ENCODE results near the gene KAT6B. TPM values are rescaled to one million over a fixed set of nuclear protein-coding genes. Genes with fewer than 3 reads are reported as not detected.
A peak's percentile ranks its signal among the peaks of the same experiment; 100 is the strongest.

KAT6B gene
- total and polyA plus RNA-seq, 7 donors = 5.8 to 77.0 (median 49.9) TPM

GRCh38 chr10:75010373-75010772 is 184.0 kb downstream of the KAT6B start:
- 93 to 96% methylated on average over 1 of the region's 1 CpG for WGBS, 2 donors
- intact Hi-C loops (cut with DNase I) = no loop called here
- no peaks in the 10 kb centered on the region for H3K9me3 ChIP-seq
- no peak for DNase-seq
- TF ChIP-seq POLR2AphosphoS5 (IDR thresholded peaks at IDR 0.05) (no peak), EP300 (IDR thresholded peaks at IDR 0.05) (no peak)
- H3K4me1 ChIP-seq = peaks cover 0 to 15% (median 4%) of the 10 kb centered on the region in 4 donors
- no peak overlapping the region for H3K27ac ChIP-seq
- H3K27me3 ChIP-seq = no peaks in the 10 kb centered on the region
- no peak overlapping the region for H3K4me3 ChIP-seq
- peaks cover 0 to 10% (median 0%) of the 10 kb centered on the region in 4 donors for H3K36me3 ChIP-seq

DNA sequence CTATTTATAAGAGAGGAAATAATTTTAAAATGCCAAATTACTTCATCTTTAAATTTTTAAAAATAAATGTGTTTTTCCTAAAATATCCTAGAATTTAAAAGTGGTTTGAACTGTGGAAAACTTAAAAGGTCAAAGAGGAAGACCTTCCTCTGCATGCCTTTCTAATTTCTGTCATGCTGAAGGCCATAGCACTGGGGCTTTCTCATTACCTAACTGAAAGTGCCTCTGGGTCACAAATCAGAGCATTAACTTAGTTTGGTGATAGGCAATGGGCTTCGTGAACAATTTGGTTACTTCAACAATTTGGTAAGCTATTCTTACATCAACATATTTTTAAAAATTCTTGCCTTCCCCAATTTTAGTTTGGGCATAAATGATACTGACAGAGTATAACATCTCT is 184.8 kb downstream of the KAT6B start:
- no peak for DNase-seq
- peaks cover 0 to 23% (median 12%) of the 10 kb centered on the region in 4 donors for H3K4me1 ChIP-seq
- no peak overlapping the region for H3K4me3 ChIP-seq
- intact Hi-C loops (cut with DNase I) = no loop called here
- no peaks in the 10 kb centered on the region for H3K27me3 ChIP-seq
- no peak overlapping the region for H3K27ac ChIP-seq
- TF ChIP-seq POLR2A (IDR thresholded peaks at IDR 0.05) (no peak), POLR2AphosphoS5 (IDR thresholded peaks at IDR 0.05) (no peak), CTCF (IDR thresholded peaks at IDR 0.05) (no peak), EP300 (IDR thresholded peaks at IDR 0.05) (no peak)
- no peaks in the 10 kb centered on the region for H3K9me3 ChIP-seq
- WGBS, 2 donors = 82 to 94% methylated on average over 1 of the region's 1 CpG
- H3K36me3 ChIP-seq = peaks cover 0 to 10% (median 0%) of the 10 kb centered on the region in 4 donors

DNA sequence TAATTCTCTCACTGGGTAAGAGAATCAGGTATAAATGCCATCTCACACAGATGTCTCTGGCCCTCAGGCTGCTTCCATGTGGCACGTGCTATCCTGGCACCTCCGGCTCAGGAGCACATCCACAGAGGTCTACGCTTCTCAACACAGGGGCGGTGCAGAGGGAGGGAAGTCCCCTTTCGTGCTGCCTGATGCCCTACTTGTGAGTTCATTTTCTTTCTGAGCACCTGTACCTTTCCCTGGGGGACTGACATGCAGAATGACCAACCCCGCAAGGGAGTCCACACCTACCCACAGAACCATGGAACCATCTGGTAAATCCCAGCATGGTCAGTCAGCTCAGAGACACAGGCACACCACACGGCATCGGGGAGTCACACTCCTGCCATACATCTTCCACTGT is 186.1 kb downstream of the KAT6B start:
- intact Hi-C loops (cut with DNase I) = no loop called here
- WGBS, 2 donors = 94 to 95% methylated on average over 8 of the region's 8 CpGs
- Histone ChIP-seq H3K4me1 (peaks cover 0 to 27% (median 15%) of the 10 kb centered on the region in 4 donors), H3K9me3 (no peaks in the 10 kb centered on the region), H3K27me3 (no peaks in the 10 kb centered on the region), H3K27ac (no peak overlapping the region), H3K4me3 (no peak overlapping the region), H3K36me3 (peaks cover 0 to 10% (median 0%) of the 10 kb centered on the region in 4 donors)
- no peak for DNase-seq
- no peak for TF ChIP-seq POLR2A (IDR thresholded peaks at IDR 0.05)
- TF ChIP-seq EP300 (IDR thresholded peaks at IDR 0.05) = no peak
- TF ChIP-seq POLR2AphosphoS5 (IDR thresholded peaks at IDR 0.05) = no peak
- TF ChIP-seq CTCF (IDR thresholded peaks at IDR 0.05) = no peak

DNA sequence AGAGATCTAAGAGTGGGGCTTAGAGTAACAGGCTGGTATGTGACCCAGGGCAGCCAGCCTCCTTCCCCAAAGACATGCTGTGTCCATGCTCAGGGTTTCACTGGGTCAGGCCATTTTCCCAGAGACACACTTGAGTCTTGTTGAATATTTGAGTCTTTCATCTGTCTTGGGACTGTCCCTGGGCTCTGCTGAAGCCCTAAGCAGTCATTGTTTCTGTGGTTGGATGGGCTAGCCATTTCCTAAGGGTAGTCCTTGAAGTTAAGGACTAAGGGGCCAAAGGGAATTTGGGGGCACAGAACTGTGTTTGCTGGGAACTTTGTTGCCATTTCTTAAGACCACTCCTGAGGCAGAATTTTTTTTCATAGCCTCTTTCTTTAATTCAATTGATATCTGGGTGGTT is 186.6 kb downstream of the KAT6B start:
- H3K27me3 ChIP-seq = no peaks in the 10 kb centered on the region
- no peak overlapping the region for H3K4me3 ChIP-seq
- H3K27ac ChIP-seq = no peak overlapping the region
- no peak for TF ChIP-seq CTCF (IDR thresholded peaks at IDR 0.05)
- TF ChIP-seq EP300 (IDR thresholded peaks at IDR 0.05) = no peak
- no peak for TF ChIP-seq POLR2A (IDR thresholded peaks at IDR 0.05)
- no peak for TF ChIP-seq POLR2AphosphoS5 (IDR thresholded peaks at IDR 0.05)
- H3K9me3 ChIP-seq = no peaks in the 10 kb centered on the region
- H3K4me1 ChIP-seq = peaks cover 0 to 23% (median 13%) of the 10 kb centered on the region in 4 donors
- no peak for DNase-seq
- peaks cover 0 to 10% (median under 1%) of the 10 kb centered on the region in 4 donors for H3K36me3 ChIP-seq
- intact Hi-C loops (cut with DNase I) = no loop called here

DNA sequence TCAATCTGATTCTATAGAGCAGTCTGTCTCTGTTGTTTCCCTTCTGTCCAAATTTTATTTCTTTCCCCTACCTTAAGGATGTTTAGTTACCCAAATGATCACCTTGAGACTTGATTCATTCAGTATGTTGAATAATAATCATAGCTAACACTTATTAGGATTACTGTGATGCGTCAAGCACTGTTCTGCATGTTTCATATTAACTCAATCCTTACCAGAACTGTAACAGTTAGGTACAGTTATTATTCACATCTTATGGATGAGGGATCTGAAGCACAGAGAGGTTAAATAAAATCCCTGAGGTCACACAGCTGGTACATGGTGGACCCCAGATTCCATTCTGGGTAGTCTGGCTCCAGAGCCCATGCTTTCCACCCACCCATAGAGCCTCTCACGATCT is 187.1 kb downstream of the KAT6B start:
- no peaks in the 10 kb centered on the region for H3K9me3 ChIP-seq
- peak overlapping the region in 1 of 4 donors; percentile 17 for H3K27ac ChIP-seq
- DNase-seq = no peak
- no peaks in the 10 kb centered on the region for H3K27me3 ChIP-seq
- no peak for TF ChIP-seq EP300 (IDR thresholded peaks at IDR 0.05)
- TF ChIP-seq POLR2AphosphoS5 (IDR thresholded peaks at IDR 0.05) = no peak
- TF ChIP-seq POLR2A (IDR thresholded peaks at IDR 0.05) = no peak
- no peak for TF ChIP-seq CTCF (IDR thresholded peaks at IDR 0.05)
- intact Hi-C loops (cut with DNase I) = no loop called here
- no peak overlapping the region for H3K4me3 ChIP-seq
- 83 to 91% methylated on average over 2 of the region's 2 CpGs for WGBS, 2 donors
- peaks cover 0 to 22% (median 12%) of the 10 kb centered on the region in 4 donors for H3K4me1 ChIP-seq
- H3K36me3 ChIP-seq = peaks cover 0 to 10% (median 2%) of the 10 kb centered on the region in 4 donors

All from sigmoid colon (tissue), 7 donors.